Activated CD4-positive, alpha-beta T cell treated with anti-CD3 and anti-CD28 coated beads for 24 hours (primary cell): ENCODE results near the gene RNF13.
"Not testable (repeated sequence)": the region's sequence is repeated elsewhere in the genome, so short reads cannot be mapped to it uniquely, and the experiment has no call there.

Experiments used
- DNase-seq, 2 donors: peaks; one replicate each; pipeline ENCODE4 v3.0.0-alpha.2; 2020; ENCODE audit warnings: low read depth in 2 of 2

Gene RNF13

GRCh38 chr3:149898771-149899170 lies 85.8 kb downstream of the RNF13 start:
- no peak for DNase-seq

DNA sequence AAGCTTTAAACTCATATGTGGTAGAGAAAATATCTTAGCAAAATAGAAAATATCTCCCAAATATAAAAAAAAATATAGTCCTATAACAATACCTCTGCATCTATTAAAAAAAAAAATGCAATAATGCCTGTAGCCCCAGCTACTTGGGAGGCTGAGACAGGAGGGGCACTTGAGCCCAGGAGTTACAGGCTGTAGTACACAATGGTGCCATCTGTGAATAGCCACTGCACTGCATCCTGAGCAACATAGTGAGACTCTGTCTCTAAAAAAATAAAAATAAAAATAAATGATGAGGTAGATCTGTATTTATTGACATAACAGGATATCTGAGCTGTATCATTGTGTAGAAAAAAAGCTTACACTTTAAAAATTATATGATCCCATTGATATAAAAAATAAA lies 87.3 kb downstream of the RNF13 start:
- no peak for DNase-seq

DNA sequence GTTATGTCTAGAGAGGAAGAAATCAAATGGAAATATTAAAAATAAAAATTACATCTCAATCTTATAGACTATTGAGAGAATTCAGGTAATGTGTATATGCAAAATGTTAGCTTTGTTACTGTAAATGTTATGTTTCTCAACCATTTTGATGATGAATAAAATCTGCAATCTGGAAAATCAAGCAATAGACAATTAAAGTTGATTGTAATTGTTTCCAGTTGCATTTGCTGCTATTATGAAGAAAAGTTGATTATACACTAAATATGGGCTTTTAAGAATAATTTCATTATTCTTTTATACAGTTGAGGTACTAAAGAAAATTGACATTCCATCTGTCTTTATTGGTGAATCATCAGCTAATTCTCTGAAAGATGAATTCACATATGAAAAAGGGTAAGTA lies 88.8 kb downstream of the RNF13 start:
- DNase-seq: no peak

GRCh38 chr3:149902498-149903139 lies 89.6 kb downstream of the RNF13 start:
- DNase-seq: no peak

DNA sequence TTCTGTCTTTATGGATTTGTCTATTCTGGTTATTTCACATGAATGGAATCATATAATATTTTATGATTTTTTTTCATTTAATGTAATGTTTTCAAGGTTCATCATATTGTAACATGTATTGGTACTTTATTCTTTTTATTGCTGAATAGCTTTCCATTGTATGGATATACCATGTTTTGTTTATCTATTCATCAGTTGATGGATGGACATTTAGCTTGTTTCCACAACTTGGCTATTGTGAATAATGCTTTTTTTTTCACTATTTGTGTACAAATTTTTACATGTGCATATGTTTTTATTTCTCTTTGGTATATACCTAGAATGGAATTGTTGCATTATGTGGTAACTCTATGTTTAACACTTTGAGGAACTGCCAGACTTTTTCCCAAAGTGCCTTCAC lies 93.0 kb downstream of the RNF13 start:
- no peak for DNase-seq

DNA sequence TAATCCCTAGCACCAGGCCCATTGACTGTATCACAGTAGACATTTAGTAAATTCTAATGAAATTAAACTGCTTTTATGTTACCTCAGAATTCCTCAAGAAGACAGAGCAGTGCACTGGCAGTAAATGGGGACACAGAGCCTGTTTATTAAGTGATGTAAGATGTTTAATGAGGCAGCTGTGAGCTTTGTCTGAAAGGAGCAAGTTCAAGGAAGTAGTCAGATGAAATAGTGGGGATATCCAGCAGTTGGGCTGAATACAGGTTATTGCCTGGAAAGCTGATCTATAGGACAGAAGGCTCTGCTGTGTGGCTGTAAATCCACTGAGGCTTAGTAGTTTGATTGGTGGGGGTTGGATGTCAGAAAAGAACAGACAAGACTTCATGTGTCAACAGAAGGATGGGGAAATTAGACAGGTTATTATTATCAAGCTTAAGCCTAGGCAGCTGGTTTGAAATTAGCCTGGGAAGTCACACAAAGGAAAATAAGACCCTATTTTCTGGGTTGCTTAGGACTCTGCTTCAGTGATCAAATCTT lies 95.5 kb downstream of the RNF13 start:
- no peak for DNase-seq

DNA sequence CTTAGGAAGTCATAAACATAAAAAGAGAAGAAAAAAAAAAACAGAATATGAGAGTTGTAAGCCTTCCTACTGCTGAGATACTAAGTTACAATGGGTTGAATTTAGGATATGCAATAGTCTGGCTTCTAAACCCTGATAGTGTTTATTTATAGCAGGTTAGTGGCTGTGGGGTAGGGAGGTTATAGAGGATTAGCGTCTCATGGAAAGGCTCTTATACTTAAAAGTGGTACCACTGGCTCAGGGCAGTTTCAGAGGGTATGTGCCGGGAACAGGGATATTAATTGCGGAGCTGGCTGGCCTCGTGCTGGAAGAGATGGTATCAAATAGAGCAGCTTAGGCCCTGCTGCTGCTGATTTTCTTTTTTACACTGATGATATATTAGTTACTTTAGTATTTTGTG lies 96.9 kb downstream of the RNF13 start:
- DNase-seq: no peak

GRCh38 chr3:149917124-149917667 lies 104.2 kb downstream of the RNF13 start:
- no peak for DNase-seq

DNA sequence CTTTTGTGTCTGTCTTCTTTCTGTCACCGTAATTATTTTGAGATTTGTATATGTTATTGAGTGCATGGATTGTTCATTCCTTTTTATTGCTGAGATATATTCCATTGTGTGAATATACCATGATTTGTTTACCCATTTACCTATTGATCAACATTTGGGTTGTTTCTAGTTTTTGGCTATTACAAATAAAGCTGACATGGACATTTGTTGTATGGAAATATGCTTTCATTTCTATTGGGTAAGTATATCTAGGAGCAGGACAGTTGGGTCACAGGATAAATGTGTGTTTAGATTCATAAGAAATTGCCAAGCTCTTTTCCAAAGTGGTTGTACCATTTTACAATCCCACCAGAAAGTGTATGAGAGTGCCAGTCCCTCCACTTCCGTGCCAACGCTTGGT lies 106.5 kb downstream of the RNF13 start:
- no peak for DNase-seq

- no peak for DNase-seq
Measured at GRCh38 chr3:149920119-149920518, 107.1 kb downstream of the RNF13 start.

DNA sequence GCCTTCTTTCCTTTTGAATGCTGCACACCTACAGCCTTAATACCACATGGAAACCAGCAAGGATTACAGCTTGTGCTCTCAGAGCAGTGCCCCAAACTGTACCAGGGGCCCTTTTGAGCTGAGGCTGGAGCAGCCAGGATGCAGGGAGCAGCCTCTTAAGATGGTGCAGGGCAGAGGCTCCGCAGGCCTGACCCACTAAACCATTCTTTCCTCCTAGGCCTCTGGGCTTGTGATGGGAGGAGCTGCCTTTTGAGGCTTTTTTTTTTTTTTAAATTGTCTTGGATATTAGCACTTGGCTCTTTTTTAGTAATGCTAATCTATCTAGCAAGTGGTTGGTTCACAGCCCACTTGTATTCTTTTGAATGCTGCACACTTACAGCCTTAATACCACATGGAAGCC lies 120.0 kb downstream of the RNF13 start:
- DNase-seq: no peak

GRCh38 chr3:149933858-149934257 lies 120.8 kb downstream of the RNF13 start:
- no peak for DNase-seq

GRCh38 chr3:149934524-149934923 lies 121.5 kb downstream of the RNF13 start:
- DNase-seq: no peak

GRCh38 chr3:149936812-149937230 lies 123.8 kb downstream of the RNF13 start:
- DNase-seq: peak; percentile 4 to 15

- DNase-seq: not testable (repeated sequence)
Measured at GRCh38 chr3:149938392-149939055, 125.5 kb downstream of the RNF13 start.

DNA sequence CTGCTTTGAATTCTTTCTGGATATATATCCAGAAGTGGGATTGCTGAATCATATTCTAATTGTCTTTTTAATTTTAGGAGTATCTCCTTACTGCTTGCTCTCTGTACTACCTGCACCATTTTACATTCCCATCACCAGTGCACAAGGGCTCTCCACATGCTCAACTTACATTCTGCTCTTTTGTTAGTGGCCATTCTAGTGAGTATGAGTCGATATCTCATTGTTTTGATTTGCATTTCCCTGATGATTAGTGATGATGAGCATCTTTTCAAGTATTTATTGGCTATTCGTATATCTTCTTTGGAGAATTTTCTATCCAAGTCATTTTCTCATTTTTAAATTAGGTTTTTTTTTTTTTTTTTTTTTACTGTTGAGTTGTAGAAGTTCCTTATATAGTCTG lies 128.2 kb downstream of the RNF13 start:
- DNase-seq: no peak

DNA sequence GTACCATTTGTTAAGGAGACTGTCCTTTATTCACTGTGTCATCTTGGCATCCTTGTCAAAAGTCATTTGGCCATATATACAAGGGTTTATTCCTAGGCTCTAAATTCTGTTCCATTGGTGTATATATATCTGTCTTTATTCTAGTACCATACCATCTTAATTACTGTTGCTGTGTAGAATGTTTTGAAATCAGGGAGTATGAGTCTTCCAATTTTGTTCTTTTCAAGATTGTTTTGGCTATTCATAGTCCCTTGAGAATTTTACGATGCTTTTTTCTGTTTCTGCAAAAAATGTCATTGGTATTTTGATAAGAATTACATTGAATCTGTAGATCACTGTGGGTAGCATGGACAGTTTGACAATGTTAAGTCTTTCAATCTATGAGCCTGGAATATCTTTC lies 128.9 kb downstream of the RNF13 start:
- no peak for DNase-seq

DNA sequence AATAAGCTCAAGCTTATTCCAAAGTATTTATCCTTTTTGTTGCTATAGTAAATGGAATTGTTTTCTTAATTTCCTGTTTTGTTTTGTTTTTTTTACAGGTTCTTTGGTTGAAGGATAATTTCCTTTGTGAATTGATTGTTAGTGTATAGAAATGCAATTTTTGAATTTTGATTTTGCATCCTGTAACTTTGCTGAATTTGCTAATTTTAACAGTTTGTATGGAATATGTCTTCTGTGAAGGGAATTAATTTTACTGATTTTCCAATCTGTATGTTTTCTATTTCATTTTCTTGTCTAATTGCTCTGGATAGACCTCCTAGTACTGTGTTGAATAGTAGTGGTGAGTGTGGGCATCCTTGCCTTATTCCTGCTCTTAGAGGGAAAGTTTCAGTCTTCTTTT lies 129.4 kb downstream of the RNF13 start:
- DNase-seq: no peak

GRCh38 chr3:149943966-149944365 lies 131.0 kb downstream of the RNF13 start:
- not testable (repeated sequence) for DNase-seq

DNA sequence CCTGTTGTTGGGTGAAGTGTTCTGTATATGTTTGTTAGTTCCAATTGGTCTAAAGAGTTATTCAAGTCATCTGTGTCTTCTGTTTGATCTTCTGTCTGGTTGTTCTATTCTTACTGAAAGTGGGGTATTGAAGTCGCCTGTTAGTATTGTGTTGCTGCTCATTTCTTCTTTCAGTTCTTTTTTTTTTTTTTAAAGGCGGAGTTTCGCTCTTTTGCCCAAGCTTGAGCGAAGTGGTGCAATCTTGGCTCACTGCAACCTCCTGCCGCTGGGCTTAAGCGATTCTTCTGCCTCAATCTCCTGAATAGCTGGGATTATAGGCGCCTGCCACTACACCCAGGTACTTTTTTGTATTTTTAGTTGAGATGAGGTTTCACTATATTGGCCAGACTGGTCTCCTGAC lies 134.2 kb downstream of the RNF13 start:
- DNase-seq: no peak

DNA sequence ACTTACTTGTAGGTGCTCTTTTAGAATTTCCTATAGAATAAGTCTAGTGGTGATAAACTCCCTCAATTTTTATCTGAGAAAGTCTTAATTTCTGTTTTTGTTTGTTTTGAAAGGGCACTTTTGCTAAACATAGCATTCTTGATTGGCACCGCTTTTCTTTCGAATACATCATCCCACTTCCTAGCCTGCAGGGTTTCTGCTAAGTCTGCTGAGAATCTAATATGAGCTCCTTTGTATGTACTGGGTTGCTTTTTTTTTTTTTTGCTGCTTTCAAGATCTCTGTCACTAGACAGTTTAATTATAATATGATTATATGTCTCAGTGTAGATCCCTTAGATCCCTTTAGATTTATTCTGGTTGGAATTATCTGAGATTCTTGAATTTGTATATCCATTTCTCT lies 136.2 kb downstream of the RNF13 start:
- no peak for DNase-seq

DNA sequence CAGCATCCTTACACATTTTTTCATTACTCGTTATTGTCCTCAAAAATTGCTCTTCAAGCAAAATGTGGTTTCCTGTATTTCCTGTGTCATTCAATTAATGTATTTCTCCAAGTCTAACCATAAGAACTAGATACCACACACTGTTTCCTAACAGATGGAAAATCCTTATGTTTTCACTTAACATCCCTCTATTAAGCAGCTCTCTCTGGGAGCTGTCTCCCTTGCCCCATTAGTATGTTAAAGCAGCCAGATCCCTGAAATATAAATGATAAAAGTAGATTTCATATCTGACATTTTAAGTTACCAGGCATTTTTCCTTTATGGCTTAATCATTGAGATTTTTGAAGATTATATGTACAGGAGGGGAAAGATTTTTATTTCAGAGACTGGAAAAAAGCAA lies 141.8 kb downstream of the RNF13 start:
- DNase-seq: no peak

DNA sequence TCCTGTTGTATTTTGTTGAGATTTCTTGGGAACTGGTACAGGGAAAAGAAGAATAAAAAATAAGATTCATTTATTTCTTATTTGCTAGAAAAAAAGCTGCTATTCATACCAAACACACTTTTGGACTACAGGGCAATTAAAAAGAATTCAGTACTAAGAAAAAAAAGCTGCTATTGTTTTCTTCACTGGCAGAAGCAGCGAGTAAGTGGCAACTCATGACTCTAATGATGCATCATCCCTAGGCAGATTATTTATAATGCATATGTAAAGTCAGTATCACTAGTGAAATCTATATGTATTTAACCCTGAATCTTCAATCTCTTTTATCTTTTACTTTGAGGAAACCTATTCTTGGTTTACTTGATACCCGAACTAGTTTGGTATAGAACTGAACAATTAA lies 142.4 kb downstream of the RNF13 start:
- DNase-seq: no peak
